GM12874 (cell line): Measurements from ENCODE around the gene CACNA1B.

Experiments
- CTCF ChIP-seq: IDR thresholded peaks from 2 replicates; pipeline ENCODE4 v1.5.1; 2011; ENCODE audit warnings: low read depth, mild to moderate bottlenecking, control low read depth, low read length, moderate library complexity; ENCODE audit not compliant: insufficient read depth

CACNA1B gene

DNA sequence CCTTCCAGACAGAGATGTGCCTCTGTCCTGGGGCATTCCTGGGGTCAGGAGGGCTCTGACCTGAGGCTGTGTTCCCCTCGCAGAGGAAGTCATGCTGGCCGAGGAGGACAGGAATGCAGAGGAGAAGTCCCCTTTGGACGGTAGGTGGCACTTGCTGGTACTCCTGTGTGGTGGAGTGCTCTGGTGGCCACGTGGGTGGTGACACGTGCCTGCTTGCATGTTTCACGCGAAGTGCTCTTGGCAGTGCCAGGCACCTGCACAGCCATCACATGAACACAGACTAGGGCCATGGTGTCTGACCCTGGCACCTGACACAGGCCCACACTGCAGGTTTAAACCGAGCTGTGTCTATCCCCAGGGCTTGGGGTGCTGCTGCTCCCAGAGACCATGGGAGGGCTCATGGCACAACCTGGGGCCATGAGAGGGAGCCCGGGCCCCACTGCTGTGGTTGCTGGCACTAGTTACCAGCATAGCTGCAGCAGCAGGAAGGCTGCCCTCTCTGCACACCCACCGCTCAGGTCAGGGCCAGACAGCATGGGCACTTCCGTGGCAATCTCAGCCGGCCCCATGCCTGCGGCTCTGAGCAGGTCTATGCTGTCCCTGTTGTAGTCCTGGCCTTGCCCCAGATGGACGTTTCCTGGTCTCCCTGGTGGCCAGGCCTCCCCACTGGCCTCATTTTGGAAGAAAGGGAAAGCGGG lies 79.3 kb downstream of the CACNA1B start:
- TF ChIP-seq CTCF, result no peak

DNA sequence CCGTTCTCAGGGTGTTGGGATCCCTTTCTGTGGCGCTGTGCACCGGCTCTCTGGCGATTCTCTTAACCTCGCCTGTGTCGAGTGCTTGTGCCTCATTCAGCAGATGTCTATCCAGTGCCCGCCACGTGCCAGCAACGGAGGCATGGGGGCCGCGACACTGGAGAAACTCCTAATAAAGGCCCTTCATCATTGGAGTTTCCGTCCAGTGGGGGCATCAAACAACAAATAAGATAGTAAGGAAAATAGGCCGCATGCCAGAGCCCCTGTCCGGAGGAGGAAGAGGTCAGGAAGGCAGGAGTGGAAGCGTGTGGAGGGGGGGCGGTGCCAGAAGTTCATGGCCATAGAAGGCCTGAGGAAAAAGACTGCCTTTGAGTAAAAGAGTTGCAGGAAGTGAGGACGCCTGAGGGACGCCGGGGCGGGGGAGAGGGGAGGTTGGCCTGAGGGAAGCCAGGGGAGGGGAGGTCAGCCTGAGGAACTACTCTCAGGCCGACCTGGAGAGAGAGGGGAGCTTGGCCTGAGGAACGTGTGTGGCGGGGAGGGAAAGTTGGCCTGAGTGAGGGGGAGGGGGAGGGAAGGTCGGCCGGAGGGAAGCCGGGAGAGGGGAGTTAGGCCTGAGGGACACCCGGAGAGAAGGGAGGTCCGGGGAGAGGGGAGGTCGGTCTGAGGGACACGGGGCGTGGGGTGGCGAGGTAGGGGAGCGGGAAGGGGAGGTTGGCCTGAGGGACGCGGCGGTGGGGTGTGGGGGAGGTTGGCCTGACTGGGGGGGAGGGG lies 82.2 kb downstream of the CACNA1B start:
- TF ChIP-seq CTCF, result no peak

GRCh38 chr9:137960496-137960895 lies 82.9 kb downstream of the CACNA1B start:
- peak; percentile 34; the same call in 1 of the 2 replicates for TF ChIP-seq CTCF

DNA sequence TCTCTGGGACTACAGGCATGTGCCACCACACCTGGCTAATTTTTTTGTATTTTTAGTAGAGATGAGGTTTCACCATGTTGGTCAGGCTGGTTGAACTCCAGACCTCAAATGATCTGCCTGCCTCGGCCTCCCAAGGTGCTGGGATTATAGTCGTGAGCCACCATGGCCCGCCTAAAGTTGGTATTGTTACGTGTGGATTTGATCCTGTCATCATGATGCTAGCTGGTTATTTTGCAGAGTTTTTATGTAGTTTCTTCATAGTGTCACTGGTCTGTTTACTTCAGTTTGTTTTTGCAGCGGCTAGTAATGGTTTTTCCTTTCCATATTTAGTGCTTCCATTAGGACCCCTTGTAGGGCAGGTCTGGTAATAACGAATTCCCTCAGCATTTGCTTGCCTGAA lies 85.9 kb downstream of the CACNA1B start:
- TF ChIP-seq CTCF, result no peak

DNA sequence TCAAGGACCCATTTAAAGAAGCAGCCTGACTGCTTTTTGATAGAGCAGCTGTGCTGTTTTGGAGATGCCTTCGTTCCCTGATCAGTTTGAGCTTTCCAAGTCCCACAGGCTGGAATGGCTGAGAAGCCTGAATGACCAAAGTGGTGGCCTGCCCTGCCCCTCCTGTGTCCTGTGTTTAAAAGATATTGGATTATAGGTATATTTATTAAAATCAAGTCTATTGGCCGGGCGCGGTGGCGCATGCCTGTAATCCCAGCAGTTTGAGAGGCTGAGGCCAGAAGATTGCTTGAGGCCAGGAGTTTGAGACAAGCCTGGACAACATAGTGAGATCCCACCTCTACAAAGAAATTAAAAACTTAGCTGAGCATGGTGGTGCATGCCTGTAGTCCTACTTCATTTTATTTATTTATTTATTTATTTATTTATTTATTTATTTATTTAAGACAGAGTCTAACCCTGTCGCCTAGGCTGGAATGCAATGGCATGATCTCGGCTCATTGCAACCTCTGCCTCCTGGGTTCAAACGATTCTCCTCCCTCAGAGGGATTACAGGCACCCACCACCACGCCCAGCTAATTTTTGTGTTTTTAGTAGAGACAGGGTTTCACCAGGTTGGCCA lies 87.7 kb downstream of the CACNA1B start:
- no peak for TF ChIP-seq CTCF

- TF ChIP-seq CTCF, result no peak
Observed at GRCh38 chr9:137967280-137967953, 89.8 kb downstream of the CACNA1B start.

DNA sequence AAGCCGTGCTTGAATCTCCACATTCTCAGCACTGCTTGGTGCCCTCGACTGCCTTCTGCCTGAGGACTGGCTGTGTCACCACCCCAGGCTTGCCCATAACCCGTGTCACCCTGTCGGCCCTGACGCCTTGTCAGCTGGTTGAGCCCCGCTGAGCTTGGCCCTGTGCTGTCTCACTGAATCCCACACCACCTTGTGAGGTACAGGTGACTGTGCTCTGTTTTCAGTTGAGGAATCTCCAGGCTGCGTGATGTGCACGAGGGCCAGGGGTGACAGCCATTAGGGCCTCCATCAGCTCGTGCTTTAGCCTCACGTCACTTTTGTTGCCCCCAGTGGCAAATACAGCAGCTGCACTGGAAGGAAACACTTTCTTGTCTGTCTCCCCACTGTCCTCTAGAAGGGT lies 90.7 kb downstream of the CACNA1B start:
- TF ChIP-seq CTCF, result peak; percentile 19; the same call in 1 of the 2 replicates
